Trophoblast cell (in vitro differentiated cells and primary cell): ENCODE results near the gene TNNT3. TPM values are rescaled to one million over a fixed set of nuclear protein-coding genes. Genes with fewer than 3 reads are reported as not detected.

ENCODE experiments used
- DNase-seq, 2 donors: peaks; one replicate each; pipeline ENCODE4 v3.0.0-alpha.2; 2016
- H2AFZ ChIP-seq: 2 replicates; pipeline ENCODE4 v1.6.1; 2013; ENCODE audit warnings: low read length, moderate library complexity, mild to moderate bottlenecking; ENCODE audit not compliant: insufficient read depth, poor library complexity
- H2AK5ac ChIP-seq: 2 replicates; pipeline ENCODE4 v1.6.1; 2013; ENCODE audit warnings: mild to moderate bottlenecking, low read length
- H2BK120ac ChIP-seq: 2 replicates; pipeline ENCODE4 v1.6.1; 2013; ENCODE audit warnings: low read length, mild to moderate bottlenecking, moderate library complexity; ENCODE audit not compliant: insufficient read depth, poor library complexity
- H2BK12ac ChIP-seq: 2 replicates; pipeline ENCODE4 v1.6.1; 2013; ENCODE audit warnings: mild to moderate bottlenecking, low read length, moderate library complexity
- H2BK5ac ChIP-seq: 2 replicates; pipeline ENCODE4 v1.6.1; 2013; ENCODE audit warnings: low read length, low read depth, moderate library complexity, mild to moderate bottlenecking; ENCODE audit not compliant: poor library complexity
- H3K14ac ChIP-seq: 2 replicates; pipeline ENCODE4 v1.6.1; 2013; ENCODE audit warnings: mild to moderate bottlenecking, low read length
- H3K18ac ChIP-seq: 2 replicates; pipeline ENCODE4 v1.6.1; 2013; ENCODE audit warnings: mild to moderate bottlenecking, low read length
- H3K23ac ChIP-seq: 2 replicates; pipeline ENCODE4 v1.6.1; 2013; ENCODE audit warnings: low read length
- H3K27ac ChIP-seq: 2 replicates; pipeline ENCODE4 v1.5.1; 2013; ENCODE audit warnings: low read depth, mild to moderate bottlenecking, inconsistent platforms, low read length, moderate library complexity
- H3K27me3 ChIP-seq: 2 replicates; pipeline ENCODE4 v1.6.1; 2013; ENCODE audit warnings: inconsistent platforms, mild to moderate bottlenecking, low read length, moderate library complexity; ENCODE audit not compliant: insufficient read depth
- H3K36me3 ChIP-seq, 2 experiments: 1 replicate in 1 of 2; 2 replicates in 1 of 2; pipeline ENCODE4 v1.6.1; 2013; ENCODE audit warnings: low read length in 2 of 2, mild to moderate bottlenecking in 2 of 2, moderate library complexity in 1 of 2; ENCODE audit not compliant: insufficient read depth in 2 of 2, control insufficient read depth in 1 of 2
- H3K4ac ChIP-seq: 2 replicates; pipeline ENCODE4 v1.6.1; 2013; ENCODE audit warnings: low read depth, mild to moderate bottlenecking, low read length, moderate library complexity
- H3K4me1 ChIP-seq, 2 experiments: 1 replicate in 1 of 2; 2 replicates in 1 of 2; pipeline ENCODE4 v1.6.1; 2013; ENCODE audit warnings: low read length in 2 of 2, mild to moderate bottlenecking in 2 of 2, moderate library complexity in 1 of 2; ENCODE audit not compliant: insufficient read depth in 2 of 2, control insufficient read depth in 1 of 2
- H3K4me2 ChIP-seq: 2 replicates; pipeline ENCODE4 v1.6.1; 2013; ENCODE audit warnings: inconsistent platforms, mild to moderate bottlenecking, low read length, moderate library complexity
- H3K4me3 ChIP-seq: 2 replicates; pipeline ENCODE4 v1.5.1; 2013; ENCODE audit warnings: mild to moderate bottlenecking, low read depth, low read length, inconsistent platforms
- H3K79me1 ChIP-seq: one replicate; pipeline ENCODE4 v1.6.1; 2013; ENCODE audit warnings: low read length
- H3K79me2 ChIP-seq: 2 replicates; pipeline ENCODE4 v1.6.1; 2013; ENCODE audit warnings: low read length, mild to moderate bottlenecking; ENCODE audit not compliant: control insufficient read depth, insufficient read depth, poor library complexity
- H3K9ac ChIP-seq: 2 replicates; pipeline ENCODE4 v1.6.1; 2013; ENCODE audit warnings: mild to moderate bottlenecking, low read length
- H3K9me3 ChIP-seq: 2 replicates; pipeline ENCODE4 v1.6.1; 2013; ENCODE audit warnings: low read depth, mild to moderate bottlenecking, control low read depth, inconsistent platforms, low read length; ENCODE audit not compliant: insufficient read depth
- H4K12ac ChIP-seq: 2 replicates; pipeline ENCODE4 v1.6.1; 2013; ENCODE audit warnings: low read depth, mild to moderate bottlenecking, low read length, moderate library complexity
- H4K8ac ChIP-seq: 2 replicates; pipeline ENCODE4 v1.6.1; 2013; ENCODE audit warnings: low read depth, mild to moderate bottlenecking, low read length, moderate library complexity
- H4K91ac ChIP-seq: one replicate; pipeline ENCODE4 v1.6.1; 2013; ENCODE audit warnings: low read depth, mild to moderate bottlenecking, low read length, moderate library complexity
- WGBS: extraction: QIAGEN DNeasy Blood & Tissue Kit; methylation state at CpG from one replicate; pipeline ENCODE4 v1.1.7; 2013; ENCODE audit warnings: missing lambda C conversion rate; ENCODE audit not compliant: insufficient read length, insufficient coverage; ENCODE audit errors: extremely low coverage; 5-methylcytosine and 5-hydroxymethylcytosine counted together
- polyA plus RNA-seq: library from polyadenylated mRNA; stranded (reverse); fragments of 200-250 nt; gene quantifications from 2 replicates; pipeline ENCODE4 v1.2.3, GENCODE V29; 2013

Gene TNNT3
- 4.2 and 4.5 TPM in 2 replicates for polyA plus RNA-seq

- no peak within 1 kb of the TSS for H3K9ac ChIP-seq
- DNase-seq: no peak
- no CpG with 5 or more reads among the region's 31 CpGs for WGBS
- H4K12ac ChIP-seq: no peak within 1 kb of the TSS
- no peak within 1 kb of the TSS for H3K4me2 ChIP-seq
- H3K18ac ChIP-seq: no peak within 1 kb of the TSS
- H3K14ac ChIP-seq: no peak within 1 kb of the TSS
- H2AFZ ChIP-seq: no peak within 1 kb of the TSS
- H4K8ac ChIP-seq: no peak within 1 kb of the TSS
- H3K27ac ChIP-seq: no peak within 1 kb of the TSS
- H3K9me3 ChIP-seq: no peaks in the 10 kb centered on the region
- peaks cover 0 to 2% of the 10 kb centered on the region in 2 experiments for H3K4me1 ChIP-seq
- H3K79me1 ChIP-seq: no peaks in the 10 kb centered on the region
- no peak within 1 kb of the TSS for H2AK5ac ChIP-seq
- no peaks in the 10 kb centered on the region for H3K36me3 ChIP-seq
- no peak within 1 kb of the TSS for H2BK120ac ChIP-seq
- no peaks in the 10 kb centered on the region for H3K27me3 ChIP-seq
- no peak within 1 kb of the TSS for H3K23ac ChIP-seq
- no peak within 1 kb of the TSS for H2BK12ac ChIP-seq
- no peaks in the 10 kb centered on the region for H3K79me2 ChIP-seq
- peak within 1 kb of the TSS; percentile 34 for H3K4me3 ChIP-seq
- H3K4ac ChIP-seq: no peak within 1 kb of the TSS
- H4K91ac ChIP-seq: no peak within 1 kb of the TSS
- no peak within 1 kb of the TSS for H2BK5ac ChIP-seq
These were observed at the start of gene TNNT3 for GRCh38 chr11:1919391-1920127. Gene TNNT3 (plus strand): TSS chr11:1919703. CDS start chr11:1922875, 3,172 bp downstream.

GRCh38 chr11:1870326-1870696 is 49.2 kb upstream of the TNNT3 start:
- H3K4me2 ChIP-seq: no peak overlapping the region
- no peak overlapping the region for H3K4me3 ChIP-seq
- H2AK5ac ChIP-seq: no peak overlapping the region
- no peak for DNase-seq
- no peak overlapping the region for H3K18ac ChIP-seq
- no CpG with 5 or more reads among the region's 12 CpGs for WGBS
- H4K91ac ChIP-seq: no peak overlapping the region
- no peak overlapping the region for H4K12ac ChIP-seq
- no peak overlapping the region for H3K27ac ChIP-seq
- no peaks in the 10 kb centered on the region for H3K79me2 ChIP-seq
- H3K36me3 ChIP-seq: no peaks in the 10 kb centered on the region
- H3K14ac ChIP-seq: no peak overlapping the region
- H3K9me3 ChIP-seq: peaks cover 2% of the 10 kb centered on the region
- H3K79me1 ChIP-seq: no peaks in the 10 kb centered on the region
- H3K4me1 ChIP-seq: no peaks in the 10 kb centered on the region
- H2BK5ac ChIP-seq: no peak overlapping the region
- H2AFZ ChIP-seq: no peak overlapping the region
- no peak overlapping the region for H2BK12ac ChIP-seq
- H3K4ac ChIP-seq: no peak overlapping the region
- H3K23ac ChIP-seq: no peak overlapping the region
- no peak overlapping the region for H3K9ac ChIP-seq
- no peak overlapping the region for H4K8ac ChIP-seq
- H3K27me3 ChIP-seq: no peaks in the 10 kb centered on the region
- no peak overlapping the region for H2BK120ac ChIP-seq

GRCh38 chr11:1870721-1871466 is 48.6 kb upstream of the TNNT3 start:
- no peak overlapping the region for H3K27ac ChIP-seq
- H3K9ac ChIP-seq: no peak overlapping the region
- H2BK12ac ChIP-seq: no peak overlapping the region
- H3K18ac ChIP-seq: no peak overlapping the region
- H3K9me3 ChIP-seq: no peaks in the 10 kb centered on the region
- no peak overlapping the region for H2AK5ac ChIP-seq
- DNase-seq: peak in 1 of 2 donors; percentile 42
- H4K12ac ChIP-seq: no peak overlapping the region
- no peak overlapping the region for H3K14ac ChIP-seq
- H4K91ac ChIP-seq: no peak overlapping the region
- no peak overlapping the region for H3K4me3 ChIP-seq
- no peaks in the 10 kb centered on the region for H3K36me3 ChIP-seq
- H3K79me1 ChIP-seq: no peaks in the 10 kb centered on the region
- H3K23ac ChIP-seq: no peak overlapping the region
- H3K4me1 ChIP-seq: no peaks in the 10 kb centered on the region
- H2AFZ ChIP-seq: no peak overlapping the region
- H3K27me3 ChIP-seq: no peaks in the 10 kb centered on the region
- no peak overlapping the region for H3K4ac ChIP-seq
- H3K4me2 ChIP-seq: no peak overlapping the region
- H2BK5ac ChIP-seq: no peak overlapping the region
- no peak overlapping the region for H2BK120ac ChIP-seq
- no peak overlapping the region for H4K8ac ChIP-seq
- WGBS: no CpG with 5 or more reads among the region's 50 CpGs
- H3K79me2 ChIP-seq: no peaks in the 10 kb centered on the region

DNA sequence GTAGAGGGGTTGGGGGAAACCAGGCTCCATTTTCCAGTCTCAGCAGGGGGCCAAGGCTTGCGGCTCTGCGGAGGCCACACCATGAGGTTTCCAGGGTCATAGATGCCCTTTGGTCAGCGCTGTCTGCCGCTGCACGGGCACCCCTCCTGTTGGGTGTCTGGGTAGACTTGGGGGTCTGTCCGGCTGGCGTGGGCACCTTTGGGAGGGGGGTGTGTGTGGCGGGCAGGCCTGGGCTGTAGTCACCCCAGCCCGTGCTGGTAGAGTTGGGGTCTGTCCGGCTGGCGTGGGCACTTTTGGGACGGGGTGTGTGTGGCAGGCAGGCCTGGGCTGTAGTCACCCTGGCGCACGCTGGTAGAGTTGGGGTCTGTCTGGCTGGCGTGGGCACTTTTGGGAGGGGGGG is 48.0 kb upstream of the TNNT3 start:
- no CpG with 5 or more reads among the region's 15 CpGs for WGBS
- H3K36me3 ChIP-seq: no peaks in the 10 kb centered on the region
- H3K79me1 ChIP-seq: peaks cover 1% of the 10 kb centered on the region

More for the DNA sequence above, 48.0 kb upstream of the TNNT3 start:
- Histone ChIP-seq H3K4ac (no peak overlapping the region), H2BK12ac (no peak overlapping the region), H3K14ac (no peak overlapping the region), H4K8ac (no peak overlapping the region), H3K9me3 (no peaks in the 10 kb centered on the region), H4K12ac (no peak overlapping the region), H3K23ac (no peak overlapping the region), H3K18ac (no peak overlapping the region), H2AFZ (no peak overlapping the region), H2AK5ac (no peak overlapping the region), H3K79me2 (no peaks in the 10 kb centered on the region), H2BK120ac (no peak overlapping the region), H2BK5ac (no peak overlapping the region), H4K91ac (no peak overlapping the region), H3K27me3 (no peaks in the 10 kb centered on the region), H3K9ac (no peak overlapping the region), H3K4me3 (no peak overlapping the region), H3K27ac (no peak overlapping the region), H3K4me2 (no peak overlapping the region), H3K4me1 (peaks cover 4 to 5% of the 10 kb centered on the region in 2 experiments)
- no peak for DNase-seq
